Stimulated activated CD8-positive, alpha-beta memory T cell treated with anti-CD3 and anti-CD28 coated beads, Interleukin-4, amount 100 ng/mL, for 24 hours (primary cell): Measurements from ENCODE around the gene RPS14.
"Not testable (repeated sequence)": the region's sequence is repeated elsewhere in the genome, so short reads cannot be mapped to it uniquely, and the experiment has no call there.

Experiments used
- DNase-seq: peaks from one replicate; pipeline ENCODE4 v3.0.0-alpha.2; 2020; ENCODE audit warnings: low read depth

RPS14 gene

GRCh38 chr5:150444770-150445169, 4.8 kb downstream of the RPS14 start:
- DNase-seq, result no peak

GRCh38 chr5:150443242-150444075, 6.1 kb downstream of the RPS14 start:
- no peak for DNase-seq

GRCh38 chr5:150442699-150443080, 6.8 kb downstream of the RPS14 start:
- no peak for DNase-seq

GRCh38 chr5:150441813-150442698, 7.5 kb downstream of the RPS14 start:
- DNase-seq, result no peak

- no peak for DNase-seq
Observed at GRCh38 chr5:150440948-150441812, 8.4 kb downstream of the RPS14 start.

GRCh38 chr5:150438873-150439546, 10.5 kb downstream of the RPS14 start:
- DNase-seq, result no peak

- peak; percentile 84 for DNase-seq
Observed at GRCh38 chr5:150436141-150436680, 13.3 kb downstream of the RPS14 start.

GRCh38 chr5:150434464-150434863, 15.1 kb downstream of the RPS14 start:
- no peak for DNase-seq

- no peak for DNase-seq
Observed at GRCh38 chr5:150431574-150431973, 18.0 kb downstream of the RPS14 start.

- no peak for DNase-seq
Observed at GRCh38 chr5:150431048-150431447, 18.5 kb downstream of the RPS14 start.

- no peak for DNase-seq
Observed at GRCh38 chr5:150429410-150429873, 20.1 kb downstream of the RPS14 start.

GRCh38 chr5:150428978-150429377, 20.6 kb downstream of the RPS14 start:
- DNase-seq, result no peak

GRCh38 chr5:150428106-150428876, 21.2 kb downstream of the RPS14 start:
- DNase-seq, result no peak

GRCh38 chr5:150426165-150426564, 23.4 kb downstream of the RPS14 start:
- not testable (repeated sequence) for DNase-seq

- no peak for DNase-seq
Observed at GRCh38 chr5:150422758-150423157, 26.8 kb downstream of the RPS14 start.

GRCh38 chr5:150422075-150422474, 27.5 kb downstream of the RPS14 start:
- no peak for DNase-seq

GRCh38 chr5:150419630-150420270, 29.8 kb downstream of the RPS14 start:
- DNase-seq, result no peak

- DNase-seq, result not testable (repeated sequence)
Observed at GRCh38 chr5:150413902-150414790, 35.4 kb downstream of the RPS14 start.
